SU-DHL-6 (cell line): ENCODE results near the gene TMEM198.

Experiments
- CTCF ChIP-seq: fragments of 200-600 bp; sonication (generic); IDR thresholded peaks from one replicate; pipeline ENCODE4 v1.5.1; 2017; ENCODE audit warnings: antibody characterized with exemption, mild to moderate bottlenecking, low read length, moderate library complexity; ENCODE audit not compliant: insufficient read depth, poor library complexity, severe bottlenecking
- EZH2phosphoT487 ChIP-seq: fragments of 200-600 bp; sonication (generic), shearing (Covaris generic); conservative IDR thresholded peaks from 2 replicates; pipeline ENCODE4 v1.6.1; 2018; ENCODE audit warnings: mild to moderate bottlenecking, antibody characterized with exemption, low read length, moderate library complexity, mixed read lengths

- no peak for TF ChIP-seq CTCF
- no peak for TF ChIP-seq EZH2phosphoT487
Observed at GRCh38 chr2:219505585-219505984, 38.2 kb upstream of the TMEM198 start.
